GM21723 (cell line): ENCODE measurements around the gene OR12D1.

Experiments
- ATAC-seq: cut with Tn5 transposase; IDR thresholded peaks from one replicate; pipeline ENCODE4 v1.9.1; 2021; ENCODE audit warnings: mild to moderate bottlenecking, moderate library complexity; ENCODE audit not compliant: unreplicated experiment

OR12D1 gene

DNA sequence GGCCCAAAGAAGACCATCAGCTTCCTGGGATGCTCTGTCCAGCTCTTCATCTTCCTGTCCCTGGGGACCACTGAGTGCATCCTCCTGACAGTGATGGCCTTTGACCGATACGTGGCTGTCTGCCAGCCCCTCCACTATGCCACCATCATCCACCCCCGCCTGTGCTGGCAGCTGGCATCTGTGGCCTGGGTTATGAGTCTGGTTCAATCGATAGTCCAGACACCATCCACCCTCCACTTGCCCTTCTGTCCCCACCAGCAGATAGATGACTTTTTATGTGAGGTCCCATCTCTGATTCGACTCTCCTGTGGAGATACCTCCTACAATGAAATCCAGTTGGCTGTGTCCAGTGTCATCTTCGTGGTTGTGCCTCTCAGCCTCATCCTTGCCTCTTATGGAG lies 47.3 kb downstream of the OR12D1 start:
- no peak for ATAC-seq

GRCh38 chr6:29465279-29465678 lies 50.6 kb downstream of the OR12D1 start:
- no peak for ATAC-seq

DNA sequence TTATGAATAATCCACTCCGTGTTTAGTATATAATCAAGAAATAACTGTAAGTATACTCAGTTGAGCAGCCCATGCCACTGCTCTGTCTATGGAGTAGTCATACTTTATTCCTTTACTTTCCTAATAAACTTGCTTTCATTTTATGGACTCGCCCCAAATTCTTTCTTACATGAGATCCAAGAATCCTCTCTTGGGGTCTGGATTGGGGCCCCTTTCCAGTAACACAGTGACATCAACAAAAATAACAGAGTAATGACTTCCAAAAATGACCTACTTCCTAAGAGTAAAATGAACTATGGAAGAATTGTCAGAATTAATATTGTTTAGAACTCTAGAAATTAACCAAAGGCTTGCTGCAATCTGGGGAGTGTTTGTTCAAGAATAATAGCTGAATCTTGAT lies 51.1 kb downstream of the OR12D1 start:
- ATAC-seq, result no peak

GRCh38 chr6:29466241-29466640 lies 51.5 kb downstream of the OR12D1 start:
- ATAC-seq, result no peak
